NCI-H187 treated with DMSO at 0.1 percent for 48 hours (cell line): Measurements from ENCODE around the gene TKT.
"Not testable (repeated sequence)": the region's sequence is repeated elsewhere in the genome, so short reads cannot be mapped to it uniquely, and the experiment has no call there.

ENCODE experiments used
- DNase-seq: peaks from one replicate; lab custom pipeline; 2025; lab: John Stamatoyannopoulos, UW

TKT gene

DNA sequence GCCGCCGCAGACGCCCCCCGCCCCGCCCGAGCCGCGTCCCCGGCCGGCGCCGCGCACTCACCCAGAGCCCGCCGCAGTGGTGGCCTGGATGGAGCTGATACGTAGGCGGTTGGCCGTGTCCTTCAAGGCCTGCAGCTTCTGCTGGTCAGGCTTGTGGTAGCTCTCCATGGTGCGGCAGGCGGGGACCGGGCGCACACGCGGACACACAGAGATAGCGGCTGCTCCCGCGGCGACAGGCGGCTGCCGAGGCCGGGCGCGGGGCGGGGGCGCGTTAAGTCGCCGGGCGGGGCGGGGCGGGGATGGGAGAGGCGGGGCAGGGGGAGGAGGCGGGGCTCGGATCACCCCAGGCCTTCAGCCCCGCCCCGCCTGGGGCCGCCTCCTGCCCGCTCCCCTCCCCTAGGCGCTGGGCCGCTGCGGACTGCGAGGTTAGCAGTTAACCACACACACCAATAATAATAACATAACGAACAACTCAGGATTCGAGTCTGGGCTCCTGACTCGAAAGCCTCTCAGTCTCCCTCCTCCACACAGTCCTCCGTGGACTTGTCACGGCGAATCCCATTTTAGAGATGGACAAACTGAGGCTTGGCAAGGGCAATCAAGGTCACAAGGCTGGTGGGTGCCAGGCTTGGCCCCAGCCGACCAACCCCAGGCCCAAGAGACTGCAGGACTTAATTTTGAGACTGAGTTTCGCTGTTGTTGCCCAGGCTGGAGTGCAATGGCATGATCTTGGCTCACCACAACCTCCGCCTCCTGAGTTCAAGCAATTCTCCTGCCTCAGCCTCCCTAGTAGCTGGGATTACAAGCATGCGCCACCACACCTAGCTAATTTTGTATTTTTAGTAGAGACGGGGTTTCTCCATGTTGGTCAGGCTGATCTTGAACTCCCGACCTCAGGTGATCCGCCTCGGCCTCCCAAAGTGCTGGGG, at the start of gene TKT:
TSS of gene TKT (minus strand) at position 248 of the 929 bp plus-strand sequence. CDS start at position 168, 80 bp downstream.
- DNase-seq: no peak

DNA sequence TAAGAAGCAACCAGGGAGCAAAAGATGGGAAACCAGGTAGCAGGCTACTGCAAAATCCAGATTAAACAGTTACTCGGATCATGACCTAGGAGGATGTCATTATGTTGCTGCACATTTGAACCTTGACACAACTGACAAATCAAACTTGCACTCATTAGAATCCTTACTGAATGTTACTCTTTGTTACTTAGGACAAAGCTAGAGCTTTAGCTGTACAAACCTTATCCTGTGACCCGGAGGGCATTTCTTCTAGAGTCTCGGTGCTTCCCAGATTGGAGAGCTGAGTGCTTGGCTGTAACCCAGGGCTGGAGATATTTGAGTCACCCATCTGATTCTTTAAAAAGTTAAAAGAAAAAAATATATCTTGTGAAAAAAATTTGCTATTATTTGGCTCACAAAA, 48.1 kb upstream of the TKT start:
- no peak for DNase-seq

DNA sequence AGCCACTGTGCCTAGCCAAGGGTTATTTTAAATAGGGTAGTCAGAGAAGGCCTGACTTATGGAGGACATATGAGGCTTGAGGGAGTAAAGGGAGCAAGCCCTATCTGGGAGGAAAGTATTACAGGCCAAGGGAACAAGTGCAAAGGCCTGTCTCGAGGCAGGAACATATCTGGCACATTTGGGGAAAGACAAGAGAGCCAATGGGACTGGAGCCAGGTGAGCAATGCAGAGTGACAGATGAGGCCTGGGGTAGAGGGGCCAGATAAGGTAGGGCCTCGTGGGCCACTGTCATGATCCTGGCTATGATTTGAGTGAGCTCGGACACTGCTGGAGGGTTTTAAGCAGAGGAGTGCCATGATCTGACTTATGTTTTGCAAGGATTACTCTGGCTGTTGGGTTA, 47.7 kb upstream of the TKT start:
- no peak for DNase-seq

- no peak for DNase-seq
Measured at GRCh38 chr3:53300826-53301225, 45.0 kb upstream of the TKT start.

- DNase-seq: not testable (repeated sequence)
Measured at GRCh38 chr3:53299611-53300023, 43.8 kb upstream of the TKT start.

- DNase-seq: no peak
Measured at GRCh38 chr3:53295410-53295809, 39.6 kb upstream of the TKT start.

GRCh38 chr3:53293867-53294266, 38.0 kb upstream of the TKT start:
- no peak for DNase-seq

DNA sequence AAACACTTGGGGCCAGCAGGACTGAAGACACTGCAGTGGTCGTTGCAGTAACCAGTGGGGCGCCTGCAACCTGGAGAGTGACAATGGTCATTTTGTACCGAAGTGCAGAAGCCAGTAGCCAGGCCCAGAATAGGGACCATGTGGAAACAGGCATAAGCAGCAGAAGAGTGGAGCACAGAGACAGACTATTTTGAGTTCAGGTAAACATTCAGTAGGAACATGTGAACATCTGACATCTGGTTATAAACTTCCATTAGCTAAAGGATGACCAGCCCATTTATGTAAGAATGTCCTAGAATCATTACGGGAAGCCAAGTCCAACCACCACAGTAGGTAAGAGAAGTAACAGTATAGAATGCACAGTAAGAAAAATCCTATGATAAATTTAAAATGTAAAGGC, 32.4 kb upstream of the TKT start:
- no peak for DNase-seq

GRCh38 chr3:53287131-53287629, 31.4 kb upstream of the TKT start:
- no peak for DNase-seq

GRCh38 chr3:53286727-53287126, 30.9 kb upstream of the TKT start:
- DNase-seq: no peak

GRCh38 chr3:53282581-53282980, 26.8 kb upstream of the TKT start:
- DNase-seq: no peak

DNA sequence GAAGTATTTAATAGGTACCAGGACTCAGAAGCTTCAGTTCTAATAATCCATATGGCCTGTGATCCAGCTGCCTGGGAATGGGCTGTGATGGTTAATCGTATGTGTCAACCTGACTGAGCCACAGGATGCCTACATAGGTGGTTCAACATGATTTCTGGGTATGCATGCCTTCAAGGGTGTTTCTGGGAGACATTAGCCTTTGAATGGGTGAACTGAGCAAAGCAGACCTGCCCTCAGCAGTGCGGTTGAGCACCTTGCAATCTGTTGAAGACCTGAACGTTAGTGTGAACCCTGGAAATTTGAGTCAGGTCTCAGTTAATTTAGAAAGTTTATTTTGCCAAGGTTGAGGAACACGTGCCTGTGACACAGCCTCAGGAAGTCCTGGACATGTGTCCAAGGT, 22.8 kb upstream of the TKT start:
- DNase-seq: no peak

GRCh38 chr3:53274938-53275605, 19.2 kb upstream of the TKT start:
- no peak for DNase-seq

DNA sequence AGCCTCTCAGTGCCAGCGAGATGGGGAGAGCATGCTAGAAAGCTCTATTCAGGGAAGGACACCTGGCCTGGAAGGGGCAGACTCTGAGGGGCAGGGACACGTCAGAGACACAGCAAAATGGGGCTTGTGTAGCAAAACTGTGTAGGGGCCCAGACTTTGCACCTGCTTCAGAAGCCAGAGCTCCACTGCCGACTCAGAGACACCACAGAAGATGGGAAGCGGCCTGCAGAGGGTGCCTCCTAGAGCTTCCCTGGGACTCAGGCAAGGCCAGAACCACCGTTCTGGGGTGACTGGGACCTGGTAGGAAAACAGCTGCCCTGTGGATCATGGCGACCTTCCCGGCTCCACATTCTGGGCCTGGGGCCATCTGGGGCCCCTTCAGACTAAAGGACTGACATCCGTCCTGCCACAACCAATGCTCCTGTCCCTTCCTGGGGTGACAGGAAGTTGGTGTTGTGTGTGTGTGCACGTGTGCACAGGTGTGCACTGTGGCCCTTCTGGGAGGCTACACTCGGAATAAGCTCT, 17.4 kb upstream of the TKT start:
- DNase-seq: no peak

GRCh38 chr3:53269888-53270880, 14.4 kb upstream of the TKT start:
- no peak for DNase-seq

DNA sequence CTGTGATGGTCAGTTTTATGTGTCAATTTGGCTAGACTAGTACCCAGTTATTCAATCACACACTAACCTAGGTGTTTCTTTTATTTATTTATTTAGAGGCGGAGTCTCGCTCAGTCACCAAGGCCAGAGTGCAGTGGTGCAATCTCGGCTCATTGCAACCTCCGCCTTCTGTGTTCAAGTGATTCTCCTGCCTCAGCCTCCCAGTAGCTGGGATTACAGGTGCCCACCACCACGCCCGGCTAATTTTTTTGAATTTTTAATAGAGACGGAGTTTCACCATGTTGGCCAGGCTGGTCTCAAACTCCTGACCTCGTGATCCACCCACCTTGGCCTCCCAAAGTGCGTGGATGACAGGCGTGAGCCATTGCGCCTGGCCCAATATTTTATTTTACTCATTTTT, 13.4 kb upstream of the TKT start:
- not testable (repeated sequence) for DNase-seq

- no peak for DNase-seq
Measured at GRCh38 chr3:53267766-53268165, 11.9 kb upstream of the TKT start.

- no peak for DNase-seq
Measured at GRCh38 chr3:53264718-53265117, 8.9 kb upstream of the TKT start.

- DNase-seq: no peak
Measured at GRCh38 chr3:53263907-53264306, 8.1 kb upstream of the TKT start.

DNA sequence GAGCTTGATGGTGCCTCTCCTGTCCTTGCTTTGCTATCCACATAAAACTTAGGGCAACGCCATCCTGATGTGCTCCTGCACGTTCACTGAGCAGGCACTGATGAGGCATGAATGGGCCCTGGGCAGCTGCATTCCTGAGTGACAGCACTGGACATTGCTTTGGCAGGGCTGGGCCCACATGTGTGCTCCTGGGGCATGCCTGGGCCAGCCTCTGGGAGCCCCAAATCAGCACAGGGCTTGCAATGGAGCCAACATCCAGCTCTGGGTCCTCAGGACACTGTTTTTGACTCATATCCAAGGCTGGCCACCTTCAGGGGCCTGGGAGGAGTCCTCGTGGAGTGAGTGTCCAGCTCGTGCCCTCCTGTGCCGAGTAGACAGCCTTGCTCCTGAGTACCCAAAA, 5.9 kb upstream of the TKT start:
- DNase-seq: no peak

GRCh38 chr3:53260286-53260785, 4.5 kb upstream of the TKT start:
- DNase-seq: no peak
